Mucosa of gallbladder (tissue), 1 donor: ENCODE results near the gene PXMP4. TPM values are rescaled to one million over a fixed set of nuclear protein-coding genes. Genes with fewer than 3 reads are reported as not detected.
"Not testable (repeated sequence)": the region's sequence is repeated elsewhere in the genome, so short reads cannot be mapped to it uniquely, and the experiment has no call there.

Source experiments
- DNase-seq: peaks from one replicate; pipeline ENCODE4 v3.0.0-alpha.2; 2020; ENCODE audit warnings: low spot score
- total RNA-seq: library from RNA; stranded (reverse); gene quantifications from one replicate; pipeline ENCODE4 v1.2.1, GENCODE V29; 2021
- donor health status: DM: no; HTN: no; CAD: no.

The PXMP4 gene, protein sequence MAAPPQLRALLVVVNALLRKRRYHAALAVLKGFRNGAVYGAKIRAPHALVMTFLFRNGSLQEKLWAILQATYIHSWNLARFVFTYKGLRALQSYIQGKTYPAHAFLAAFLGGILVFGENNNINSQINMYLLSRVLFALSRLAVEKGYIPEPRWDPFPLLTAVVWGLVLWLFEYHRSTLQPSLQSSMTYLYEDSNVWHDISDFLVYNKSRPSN
- total RNA-seq: 17.9 TPM

- DNase-seq: peak; percentile 96
Measured at GRCh38 chr20:33719989-33720709, at the start of gene PXMP4. Gene PXMP4 (minus strand): TSS chr20:33720310. CDS start chr20:33720207, 103 bp downstream.

GRCh38 chr20:33769043-33769442 is 48.9 kb upstream of the PXMP4 start:
- DNase-seq: no peak

DNA sequence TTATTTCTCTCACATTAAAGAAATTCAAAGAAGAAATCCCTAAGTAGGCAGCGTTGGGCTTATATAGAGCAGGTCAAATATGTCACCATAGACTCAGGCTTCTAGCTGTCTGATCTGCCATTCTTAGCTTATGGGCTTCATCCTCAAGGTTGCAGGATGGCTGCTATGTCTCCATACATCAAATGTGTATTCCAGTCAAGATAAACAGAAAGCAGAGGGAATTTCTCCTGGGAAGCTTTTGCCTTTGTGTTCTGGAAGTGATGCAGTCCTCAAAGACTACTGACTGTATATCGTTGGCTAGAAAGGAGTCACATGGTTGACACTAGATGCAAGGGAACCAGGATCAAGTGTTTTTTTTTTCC is 47.6 kb upstream of the PXMP4 start:
- DNase-seq: no peak

- DNase-seq: no peak
Measured at GRCh38 chr20:33766686-33767085, 46.6 kb upstream of the PXMP4 start.

- no peak for DNase-seq
Measured at GRCh38 chr20:33765592-33765991, 45.5 kb upstream of the PXMP4 start.

DNA sequence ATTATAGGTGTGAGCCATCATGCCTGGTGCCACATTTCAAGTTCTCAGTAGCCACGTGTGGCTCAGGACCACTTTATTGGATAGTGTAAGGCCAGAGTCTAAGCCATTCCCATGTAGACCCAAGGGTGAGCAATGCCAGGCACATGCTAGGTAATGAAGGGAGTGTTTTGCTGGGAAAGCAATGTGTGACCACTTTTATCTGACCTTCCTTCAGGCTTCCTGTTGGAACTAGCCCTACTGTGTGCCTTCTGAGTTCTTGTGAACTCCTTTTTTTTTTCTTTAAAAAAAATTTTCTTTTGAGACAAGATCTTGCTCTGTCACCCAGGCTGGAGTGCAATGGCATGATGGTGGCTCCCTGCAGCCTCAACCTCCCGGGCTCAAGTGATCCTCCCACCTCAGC is 45.0 kb upstream of the PXMP4 start:
- DNase-seq: no peak

DNA sequence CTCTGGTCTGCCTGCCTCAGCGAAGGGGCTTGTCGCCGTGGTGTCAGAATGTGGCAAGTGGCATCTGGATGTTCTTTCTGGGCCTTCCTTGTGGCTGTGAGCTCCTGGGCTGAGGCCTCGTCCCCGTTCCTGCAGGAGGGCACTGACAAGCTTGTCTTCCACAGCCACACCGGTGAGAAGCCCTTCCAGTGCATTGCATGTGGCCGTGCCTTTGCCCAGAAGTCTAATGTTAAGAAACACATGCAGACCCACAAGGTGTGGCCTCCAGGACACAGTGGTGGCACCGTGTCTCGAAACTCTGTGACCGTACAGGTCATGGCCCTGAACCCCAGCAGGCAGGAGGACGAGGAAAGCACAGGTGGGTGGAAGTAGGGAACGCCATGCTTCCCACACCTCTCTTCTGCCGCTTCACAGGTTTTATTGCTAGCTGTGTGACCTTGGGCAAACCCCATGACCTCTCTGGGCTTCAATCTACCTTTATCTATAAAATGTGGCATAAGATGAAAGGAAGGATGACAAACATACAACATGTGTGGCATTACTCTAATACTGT is 41.7 kb upstream of the PXMP4 start:
- DNase-seq: no peak

GRCh38 chr20:33757458-33757857 is 37.3 kb upstream of the PXMP4 start:
- no peak for DNase-seq

DNA sequence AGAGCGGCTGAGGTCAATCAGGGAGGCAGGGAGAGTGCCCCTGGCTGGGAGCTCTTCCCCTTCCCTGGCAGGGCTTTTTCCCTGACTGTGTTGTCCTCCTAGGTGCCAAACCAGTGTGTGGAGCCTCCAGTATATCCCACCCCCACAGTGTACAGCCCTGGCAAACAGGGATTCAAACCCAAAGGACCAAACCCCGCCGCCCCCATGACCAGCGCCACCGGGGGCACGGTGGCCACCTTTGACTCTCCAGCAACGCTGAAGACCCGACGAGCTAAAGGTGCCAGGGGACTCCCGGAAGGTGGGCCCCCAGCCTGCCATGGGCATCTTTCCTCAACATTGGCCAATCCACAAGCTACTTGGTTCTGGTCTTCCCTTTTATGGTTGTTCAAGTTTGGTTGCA is 36.9 kb upstream of the PXMP4 start:
- no peak for DNase-seq

GRCh38 chr20:33755936-33756490 is 35.9 kb upstream of the PXMP4 start:
- DNase-seq: not testable (repeated sequence)

DNA sequence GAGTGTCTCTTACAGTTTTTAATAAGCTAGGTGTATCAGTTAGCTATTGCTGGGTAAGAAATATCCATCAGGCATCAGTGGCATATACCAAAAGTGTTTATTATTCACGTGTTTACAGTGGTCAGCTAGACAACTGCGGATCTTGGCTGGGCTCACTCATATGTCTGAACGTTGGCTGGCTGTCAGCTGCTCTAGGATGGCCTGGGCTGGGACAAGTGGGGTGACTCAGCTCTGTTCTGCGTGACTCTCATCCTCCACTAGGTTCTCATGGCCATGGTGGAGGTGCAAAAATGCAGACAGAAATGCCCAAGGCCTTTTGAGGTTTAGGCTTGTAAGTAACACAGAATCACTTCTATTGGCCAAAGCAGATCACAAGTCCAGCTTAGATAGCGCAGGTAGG is 33.7 kb upstream of the PXMP4 start:
- no peak for DNase-seq

- DNase-seq: no peak
Measured at GRCh38 chr20:33753143-33753542, 33.0 kb upstream of the PXMP4 start.

DNA sequence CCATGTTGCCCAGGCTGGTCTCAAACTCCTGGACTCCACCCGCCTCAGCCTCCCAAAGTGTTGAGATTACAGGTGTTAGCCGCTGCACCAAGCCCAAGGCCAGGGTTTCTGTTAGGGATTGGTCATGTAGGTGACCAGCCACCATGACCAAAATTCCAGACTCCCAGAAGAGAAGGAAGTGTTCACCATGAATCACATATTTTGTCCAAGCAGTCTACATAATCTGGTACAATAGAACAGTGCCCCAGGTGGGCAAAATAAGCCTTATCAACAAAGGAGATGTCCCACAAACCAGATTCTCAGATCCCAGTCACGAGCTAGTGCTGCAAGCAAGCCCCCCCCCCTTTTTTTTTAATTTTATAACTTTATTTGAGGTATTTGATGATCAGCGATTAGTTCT is 31.7 kb upstream of the PXMP4 start:
- DNase-seq: no peak

DNA sequence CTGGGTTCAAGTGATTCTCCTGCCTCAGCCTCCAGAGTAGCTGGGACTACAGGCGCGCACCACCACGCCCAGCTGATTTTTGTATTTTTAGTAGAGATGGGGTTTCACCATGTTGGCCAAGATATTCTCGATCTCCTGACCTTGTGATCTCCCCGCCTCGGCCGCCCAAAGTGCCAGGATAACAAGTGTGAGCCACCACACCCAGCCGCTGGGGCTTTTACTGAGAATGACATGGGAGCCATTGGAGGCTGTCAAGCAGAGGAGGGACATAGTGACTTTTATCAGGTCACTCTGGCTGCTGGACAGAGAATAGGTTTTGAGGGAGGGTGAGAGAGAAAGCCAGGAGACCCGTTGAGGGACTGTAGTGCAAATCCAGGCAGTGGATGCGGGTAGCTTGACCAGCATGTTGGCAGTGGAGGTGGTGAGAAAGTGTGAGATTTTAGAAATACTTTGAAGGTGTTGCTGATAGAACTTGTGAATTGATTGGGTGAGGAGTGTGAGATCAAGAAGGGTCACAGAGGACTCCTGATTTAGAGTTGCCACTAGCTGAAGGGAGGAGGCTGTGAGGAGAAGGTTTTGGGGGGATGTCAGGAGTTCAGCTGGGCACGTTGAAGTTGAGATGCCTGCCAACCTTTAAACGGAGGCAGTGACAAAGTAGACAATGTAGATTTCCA is 26.4 kb upstream of the PXMP4 start:
- no peak for DNase-seq

DNA sequence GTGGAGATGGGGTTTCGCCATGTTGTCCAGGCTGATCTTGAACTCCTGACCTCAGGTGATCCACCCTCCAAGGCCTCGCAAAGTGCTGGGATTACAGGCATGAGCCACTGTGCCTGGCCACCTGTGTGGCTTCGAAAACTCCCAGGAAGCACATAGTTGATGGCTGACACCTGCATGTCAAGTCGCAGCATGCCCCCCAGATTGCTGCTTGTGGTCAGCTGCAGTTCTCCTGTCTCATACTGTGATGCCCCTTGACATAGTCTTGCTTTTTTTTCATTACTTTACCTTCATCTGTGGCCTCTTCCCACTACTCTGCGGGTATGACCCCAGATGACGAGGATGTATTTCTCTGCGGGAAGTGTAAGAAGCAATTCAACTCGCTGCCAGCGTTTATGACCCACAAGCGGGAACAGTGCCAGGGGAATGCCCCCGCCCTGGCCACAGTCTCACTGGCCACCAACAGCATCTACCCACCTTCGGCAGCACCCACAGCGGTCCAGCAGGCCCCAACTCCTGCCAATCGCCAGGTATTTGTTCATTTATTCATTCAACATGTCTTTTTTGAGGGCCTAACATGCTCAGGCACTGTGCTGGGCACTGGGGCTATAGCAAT is 24.8 kb upstream of the PXMP4 start:
- DNase-seq: no peak

- no peak for DNase-seq
Measured at GRCh38 chr20:33744181-33744580, 24.1 kb upstream of the PXMP4 start.

GRCh38 chr20:33740189-33740588 is 20.1 kb upstream of the PXMP4 start:
- DNase-seq: no peak

GRCh38 chr20:33739493-33739892 is 19.4 kb upstream of the PXMP4 start:
- DNase-seq: no peak

- no peak for DNase-seq
Measured at GRCh38 chr20:33736962-33737361, 16.9 kb upstream of the PXMP4 start.

DNA sequence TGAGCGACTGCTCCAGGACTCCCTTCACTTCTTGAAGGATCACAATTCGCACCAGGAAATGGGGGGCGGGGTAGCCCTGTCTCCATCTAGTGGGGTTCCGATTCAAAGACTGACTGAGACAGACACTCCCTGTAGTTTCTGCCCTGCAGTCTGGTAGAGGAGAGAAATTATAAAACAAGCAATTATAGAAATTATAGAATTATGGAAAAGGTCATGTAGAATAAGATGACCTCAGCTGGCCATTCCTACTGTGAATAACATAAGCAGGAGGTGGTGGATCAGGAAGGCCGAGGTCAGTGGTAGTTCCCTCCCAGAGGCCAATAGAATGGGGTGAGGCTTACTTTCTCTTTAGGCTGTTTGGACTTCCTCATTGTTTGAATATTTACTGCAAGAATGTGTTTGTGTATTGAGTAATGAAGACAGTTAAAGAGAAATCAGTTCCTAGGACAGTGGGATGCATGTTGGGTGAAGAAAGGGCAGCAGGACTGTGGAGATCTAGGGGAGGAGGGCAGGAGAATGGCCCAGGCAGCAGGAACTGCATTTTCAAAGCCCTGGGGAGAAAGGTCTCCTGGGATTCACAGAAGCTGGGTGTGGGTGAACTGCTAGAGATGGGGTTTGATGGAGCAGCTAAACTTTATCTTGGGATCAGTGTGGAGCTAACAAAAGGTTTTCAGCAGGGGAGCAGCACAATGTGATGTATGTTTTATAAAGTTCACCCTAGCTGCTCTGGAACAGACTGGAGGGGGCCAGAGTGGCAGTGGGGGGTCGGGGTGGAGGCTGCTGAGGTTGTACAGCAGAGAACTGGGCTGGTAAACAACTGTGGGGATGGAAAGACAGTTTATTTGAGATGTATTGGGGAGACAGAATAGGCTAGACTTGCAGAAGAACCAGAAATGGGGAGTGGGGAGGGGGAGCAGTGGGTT is 13.8 kb upstream of the PXMP4 start:
- peak; percentile 65 for DNase-seq
